ENCODE results near the gene SCGB1A1. TPM values are rescaled to one million over a fixed set of nuclear protein-coding genes. Genes with fewer than 3 reads are reported as not detected.

The SCGB1A1 gene
- total and polyA plus RNA-seq, 2 donors = 9.5 TPM; not detected in 1

Other genes starting within 250 kb of the SCGB1A1 start
- not detected for gene SCGB1D1, start 228.8 kb upstream of the SCGB1A1 start, total RNA-seq
- gene SCGB1D1, start 228.8 kb upstream of the SCGB1A1 start, polyA plus RNA-seq = not detected
- gene SCGB2A1, start 210.4 kb upstream of the SCGB1A1 start, total RNA-seq = not detected
- not detected for gene SCGB2A1, start 210.4 kb upstream of the SCGB1A1 start, polyA plus RNA-seq
- gene SCGB1D2, start 176.8 kb upstream of the SCGB1A1 start, total RNA-seq = not detected
- not detected for gene SCGB1D2, start 176.8 kb upstream of the SCGB1A1 start, polyA plus RNA-seq
- not detected for gene SCGB2A2, start 148.9 kb upstream of the SCGB1A1 start, total RNA-seq
- not detected for gene SCGB2A2, start 148.9 kb upstream of the SCGB1A1 start, polyA plus RNA-seq
- not detected for gene SCGB1D4, start 120.0 kb upstream of the SCGB1A1 start, total RNA-seq
- not detected for gene SCGB1D4, start 120.0 kb upstream of the SCGB1A1 start, polyA plus RNA-seq
- gene ASRGL1, start 81.6 kb upstream of the SCGB1A1 start, total RNA-seq = 5.1 TPM
- 7.0 TPM for gene ASRGL1, start 81.6 kb upstream of the SCGB1A1 start, polyA plus RNA-seq
- 554 TPM for gene AHNAK, start 127.8 kb downstream of the SCGB1A1 start, total RNA-seq
- 200 TPM for gene AHNAK, start 127.8 kb downstream of the SCGB1A1 start, polyA plus RNA-seq
- 863 TPM for gene EEF1G, start 154.9 kb downstream of the SCGB1A1 start, total RNA-seq
- 1,468 TPM for gene EEF1G, start 154.9 kb downstream of the SCGB1A1 start, polyA plus RNA-seq
- 5.1 TPM for gene TUT1, start 172.5 kb downstream of the SCGB1A1 start, total RNA-seq
- 14.3 TPM for gene TUT1, start 172.5 kb downstream of the SCGB1A1 start, polyA plus RNA-seq
- 75.2 TPM for gene MTA2, start 182.8 kb downstream of the SCGB1A1 start, total RNA-seq
- gene MTA2, start 182.8 kb downstream of the SCGB1A1 start, polyA plus RNA-seq = 52.8 TPM
- 12.9 TPM for gene EML3, start 193.7 kb downstream of the SCGB1A1 start, total RNA-seq
- 47.7 TPM for gene EML3, start 193.7 kb downstream of the SCGB1A1 start, polyA plus RNA-seq
- 1.3 TPM for gene ROM1, start 194.2 kb downstream of the SCGB1A1 start, total RNA-seq
- 18.9 TPM for gene ROM1, start 194.2 kb downstream of the SCGB1A1 start, polyA plus RNA-seq
- 9.7 TPM for gene B3GAT3, start 203.0 kb downstream of the SCGB1A1 start, total RNA-seq
- gene B3GAT3, start 203.0 kb downstream of the SCGB1A1 start, polyA plus RNA-seq = 37.7 TPM
- gene GANAB, start 227.6 kb downstream of the SCGB1A1 start, total RNA-seq = 93.9 TPM
- gene GANAB, start 227.6 kb downstream of the SCGB1A1 start, polyA plus RNA-seq = 152 TPM
- gene INTS5, start 234.3 kb downstream of the SCGB1A1 start, total RNA-seq = 7.9 TPM
- 16.6 TPM for gene INTS5, start 234.3 kb downstream of the SCGB1A1 start, polyA plus RNA-seq
- gene C11orf98, start 246.2 kb downstream of the SCGB1A1 start, total RNA-seq = 10.9 TPM
- gene C11orf98, start 246.2 kb downstream of the SCGB1A1 start, polyA plus RNA-seq = 72.1 TPM
- 5.0 TPM for gene CSKMT, start 246.3 kb downstream of the SCGB1A1 start, total RNA-seq
- gene CSKMT, start 246.3 kb downstream of the SCGB1A1 start, polyA plus RNA-seq = 9.5 TPM

Data from urinary bladder (tissue), 2 donors.